ENCODE measurements around the gene TTLL3. TPM values are rescaled to one million over a fixed set of nuclear protein-coding genes. Genes with fewer than 3 reads are reported as not detected.
A peak's percentile ranks its signal among the peaks of the same experiment; 100 is the strongest.

The TTLL3 gene
- total RNA-seq, 1 experiment from 2014 or later: 19.5 TPM

DNA sequence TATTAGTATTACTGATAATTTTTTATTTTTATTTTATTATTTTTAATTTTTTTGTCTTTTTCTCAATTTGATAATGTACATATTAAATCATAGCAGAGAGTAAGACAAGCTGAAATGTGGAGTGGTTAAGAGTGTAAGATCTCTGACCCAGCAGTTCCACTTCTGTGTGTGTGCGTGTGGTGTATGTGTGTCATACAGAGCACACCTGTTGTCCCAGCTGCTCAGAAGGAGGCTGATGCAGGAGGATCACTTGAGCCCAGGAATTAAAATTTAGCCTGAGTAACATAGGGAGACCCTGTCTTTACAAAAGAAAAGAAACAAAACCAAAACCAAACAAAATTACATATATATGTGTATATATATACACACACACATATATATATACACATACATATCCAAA is 71.4 kb downstream of the TTLL3 start:
- CTCF ChIA-PET: no interaction called here
- Mint-ChIP-seq H3K4me3 (ENCODE audit: low read depth, unreplicated experiment) (no peak overlapping the region), H3K9me3 (ENCODE audit: low read depth, unreplicated experiment) (no peaks in the 10 kb centered on the region), H3K27ac (ENCODE audit: unreplicated experiment) (no peak overlapping the region), H3K36me3 (ENCODE audit: insufficient read depth, unreplicated experiment) (peaks cover 5% of the 10 kb centered on the region), H3K27me3 (ENCODE audit: unreplicated experiment) (no peaks in the 10 kb centered on the region), H3K4me1 (ENCODE audit: low read depth, unreplicated experiment) (peaks cover 37% of the 10 kb centered on the region)
- intact Hi-C loops (cut with micrococcal nuclease; ENCODE audit: unreplicated experiment): no loop called here
- TF ChIP-seq, protein P1, sequence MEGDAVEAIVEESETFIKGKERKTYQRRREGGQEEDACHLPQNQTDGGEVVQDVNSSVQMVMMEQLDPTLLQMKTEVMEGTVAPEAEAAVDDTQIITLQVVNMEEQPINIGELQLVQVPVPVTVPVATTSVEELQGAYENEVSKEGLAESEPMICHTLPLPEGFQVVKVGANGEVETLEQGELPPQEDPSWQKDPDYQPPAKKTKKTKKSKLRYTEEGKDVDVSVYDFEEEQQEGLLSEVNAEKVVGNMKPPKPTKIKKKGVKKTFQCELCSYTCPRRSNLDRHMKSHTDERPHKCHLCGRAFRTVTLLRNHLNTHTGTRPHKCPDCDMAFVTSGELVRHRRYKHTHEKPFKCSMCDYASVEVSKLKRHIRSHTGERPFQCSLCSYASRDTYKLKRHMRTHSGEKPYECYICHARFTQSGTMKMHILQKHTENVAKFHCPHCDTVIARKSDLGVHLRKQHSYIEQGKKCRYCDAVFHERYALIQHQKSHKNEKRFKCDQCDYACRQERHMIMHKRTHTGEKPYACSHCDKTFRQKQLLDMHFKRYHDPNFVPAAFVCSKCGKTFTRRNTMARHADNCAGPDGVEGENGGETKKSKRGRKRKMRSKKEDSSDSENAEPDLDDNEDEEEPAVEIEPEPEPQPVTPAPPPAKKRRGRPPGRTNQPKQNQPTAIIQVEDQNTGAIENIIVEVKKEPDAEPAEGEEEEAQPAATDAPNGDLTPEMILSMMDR (IDR thresholded peaks at IDR 0.05; ENCODE audit: unreplicated experiment): no peak
- BruUV-seq (replicated peaks): no TSS peak
- DNase-seq: no peak

DNA sequence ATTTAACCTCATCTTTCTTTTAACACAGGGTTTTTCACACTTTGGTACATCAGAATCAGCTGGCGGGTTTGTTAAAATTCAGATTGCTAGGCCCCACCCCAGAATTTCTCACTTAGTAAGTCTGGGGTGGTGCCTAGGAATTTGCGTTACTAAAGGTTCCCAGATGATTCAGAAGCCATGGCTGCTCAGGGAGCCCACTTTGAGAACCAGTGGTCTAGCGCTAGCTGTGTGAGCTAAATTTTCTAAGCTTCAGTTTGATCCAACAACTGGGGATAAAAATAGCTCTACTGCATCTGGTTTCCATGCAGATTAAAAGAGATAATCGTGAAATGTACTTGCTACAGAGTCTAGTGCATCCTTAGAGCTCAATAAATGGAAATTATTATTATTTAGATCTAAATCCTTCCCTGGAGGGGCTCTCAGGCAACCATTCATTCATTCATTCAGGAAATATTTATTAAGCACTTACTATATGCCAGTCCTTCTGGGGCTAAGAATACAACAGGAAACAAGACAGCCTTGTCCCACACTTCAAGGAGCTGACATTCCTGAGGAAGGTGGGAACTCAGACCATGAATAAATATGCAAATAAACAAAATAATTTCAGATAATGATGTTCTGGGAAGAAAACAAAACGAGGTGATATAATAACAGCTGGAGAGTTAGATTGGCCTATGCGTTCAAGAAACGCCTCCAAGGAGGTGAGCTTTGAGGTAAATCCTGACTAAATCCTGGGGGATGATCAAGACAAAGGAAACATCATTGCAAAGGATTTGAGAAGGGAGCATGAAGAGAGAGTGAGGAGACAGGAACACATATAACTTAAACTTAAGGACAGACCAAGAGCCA is 73.9 kb downstream of the TTLL3 start:
- peak overlapping the region; percentile 66 for H3K27ac Mint-ChIP-seq (ENCODE audit: unreplicated experiment)
- peaks cover 5% of the 10 kb centered on the region for H3K36me3 Mint-ChIP-seq (ENCODE audit: insufficient read depth, unreplicated experiment)
- no peaks in the 10 kb centered on the region for H3K9me3 Mint-ChIP-seq (ENCODE audit: low read depth, unreplicated experiment)
- CTCF ChIA-PET: interaction anchor here (0.5 to 1.2 kb wide), 5 partner anchors 14 to 617 kb away, joined by 3 to 8 read pairs (median 3); no protein-coding TSS in a partner anchor
- DNase-seq: no peak
- peaks cover 30% of the 10 kb centered on the region for H3K4me1 Mint-ChIP-seq (ENCODE audit: low read depth, unreplicated experiment)
- TF ChIP-seq, protein P1 (IDR thresholded peaks at IDR 0.05; ENCODE audit: unreplicated experiment): no peak
- no peaks in the 10 kb centered on the region for H3K27me3 Mint-ChIP-seq (ENCODE audit: unreplicated experiment)
- no peak overlapping the region for H3K4me3 Mint-ChIP-seq (ENCODE audit: low read depth, unreplicated experiment)
- intact Hi-C loops (cut with micrococcal nuclease; ENCODE audit: unreplicated experiment): no loop called here
- no TSS peak for BruUV-seq (replicated peaks)

DNA sequence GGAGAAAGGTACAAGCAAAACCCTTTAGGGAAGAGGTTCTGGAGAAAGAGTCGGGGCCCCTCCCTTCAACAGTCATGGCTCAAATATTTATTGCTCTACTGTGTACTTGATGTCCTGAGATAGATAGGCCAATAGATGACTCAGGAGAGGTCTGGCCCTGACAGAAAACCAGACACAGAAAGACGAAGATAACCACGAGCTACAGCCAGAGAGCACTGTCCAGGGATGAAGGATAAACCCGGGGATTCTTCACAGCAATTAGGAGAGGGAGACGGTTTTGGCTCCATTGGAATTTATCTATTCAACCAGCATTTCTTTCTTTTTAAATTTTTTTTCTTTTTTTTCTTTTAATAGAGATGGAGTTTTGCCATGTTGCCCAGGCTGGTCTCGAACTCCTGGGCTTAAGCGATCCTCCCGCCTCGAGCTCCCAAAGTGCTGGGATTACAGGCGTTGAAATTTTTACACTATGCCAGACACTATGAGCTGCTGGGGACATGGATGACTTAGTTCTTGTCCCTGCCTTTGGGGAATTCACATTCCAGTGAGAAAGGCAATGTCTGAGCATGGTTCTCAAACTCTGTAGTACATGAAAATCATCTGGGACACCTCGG is 74.6 kb downstream of the TTLL3 start:
- DNase-seq: peak; percentile 36
- Mint-ChIP-seq H3K4me3 (ENCODE audit: low read depth, unreplicated experiment) (no peak overlapping the region), H3K27ac (ENCODE audit: unreplicated experiment) (peak overlapping the region; percentile 66), H3K9me3 (ENCODE audit: low read depth, unreplicated experiment) (no peaks in the 10 kb centered on the region), H3K27me3 (ENCODE audit: unreplicated experiment) (no peaks in the 10 kb centered on the region), H3K36me3 (ENCODE audit: insufficient read depth, unreplicated experiment) (peaks cover 5% of the 10 kb centered on the region), H3K4me1 (ENCODE audit: low read depth, unreplicated experiment) (peaks cover 23% of the 10 kb centered on the region)
- BruUV-seq (replicated peaks): no TSS peak
- TF ChIP-seq, protein P1 (IDR thresholded peaks at IDR 0.05; ENCODE audit: unreplicated experiment): no peak
- CTCF ChIA-PET: interaction anchor here (0.5 to 1.2 kb wide), 6 partner anchors 13 to 320 kb away, joined by 3 to 8 read pairs (median 4); no protein-coding TSS in a partner anchor
- intact Hi-C loops (cut with micrococcal nuclease; ENCODE audit: unreplicated experiment): no loop called here

Other genes with a start within 250 kb of the TTLL3 start
- 36.3 and 38.1 TPM in 2 replicates for gene MTMR14, start 160.8 kb upstream of the TTLL3 start, total RNA-seq (2022)
- gene CPNE9, start 106.4 kb upstream of the TTLL3 start, total RNA-seq (2022): not detected in 2 replicates
- 19.8 and 20.4 TPM in 2 replicates for gene BRPF1, start 78.5 kb upstream of the TTLL3 start, total RNA-seq (2022)
- 17.1 and 21.8 TPM in 2 replicates for gene OGG1, start 60.3 kb upstream of the TTLL3 start, total RNA-seq (2022)
- 4.1 and 7.2 TPM in 2 replicates for gene CAMK1, start 40.3 kb upstream of the TTLL3 start, total RNA-seq (2022)
- 45.8 and 48.5 TPM in 2 replicates for gene TADA3, start 17.8 kb upstream of the TTLL3 start, total RNA-seq (2022)
- gene ARPC4, start 17.2 kb upstream of the TTLL3 start, total RNA-seq (2022): 133 and 141 TPM in 2 replicates
- 30.9 and 41.7 TPM in 2 replicates for gene RPUSD3, start 33.7 kb downstream of the TTLL3 start, total RNA-seq (2022)
- 0.71 and 1.3 TPM in 2 replicates for gene CIDEC, start 70.0 kb downstream of the TTLL3 start, total RNA-seq (2022)
- 32.4 and 34.2 TPM in 2 replicates for gene JAGN1, start 80.3 kb downstream of the TTLL3 start, total RNA-seq (2022)
- 25.5 and 30.6 TPM in 2 replicates for gene IL17RE, start 92.6 kb downstream of the TTLL3 start, total RNA-seq (2022)
- 19.1 and 24.7 TPM in 2 replicates for gene IL17RC, start 106.8 kb downstream of the TTLL3 start, total RNA-seq (2022)
- 23.2 and 25.4 TPM in 2 replicates for gene CRELD1, start 123.6 kb downstream of the TTLL3 start, total RNA-seq (2022)
- gene PRRT3, start 142.1 kb downstream of the TTLL3 start, total RNA-seq (2022): 1.2 and 1.6 TPM in 2 replicates
- 59.2 and 64.2 TPM in 2 replicates for gene EMC3, start 176.6 kb downstream of the TTLL3 start, total RNA-seq (2022)
- gene FANCD2, start 216.2 kb downstream of the TTLL3 start, total RNA-seq (2022): 34.2 and 40.3 TPM in 2 replicates